Measurements from ENCODE around the gene CSTB. TPM values are rescaled to one million over a fixed set of nuclear protein-coding genes. Genes with fewer than 3 reads are reported as not detected.

Gene CSTB
- polyA plus RNA-seq, 3 donors from 2014 or later = 37.9 to 63.0 (median 52.2) TPM

DNA sequence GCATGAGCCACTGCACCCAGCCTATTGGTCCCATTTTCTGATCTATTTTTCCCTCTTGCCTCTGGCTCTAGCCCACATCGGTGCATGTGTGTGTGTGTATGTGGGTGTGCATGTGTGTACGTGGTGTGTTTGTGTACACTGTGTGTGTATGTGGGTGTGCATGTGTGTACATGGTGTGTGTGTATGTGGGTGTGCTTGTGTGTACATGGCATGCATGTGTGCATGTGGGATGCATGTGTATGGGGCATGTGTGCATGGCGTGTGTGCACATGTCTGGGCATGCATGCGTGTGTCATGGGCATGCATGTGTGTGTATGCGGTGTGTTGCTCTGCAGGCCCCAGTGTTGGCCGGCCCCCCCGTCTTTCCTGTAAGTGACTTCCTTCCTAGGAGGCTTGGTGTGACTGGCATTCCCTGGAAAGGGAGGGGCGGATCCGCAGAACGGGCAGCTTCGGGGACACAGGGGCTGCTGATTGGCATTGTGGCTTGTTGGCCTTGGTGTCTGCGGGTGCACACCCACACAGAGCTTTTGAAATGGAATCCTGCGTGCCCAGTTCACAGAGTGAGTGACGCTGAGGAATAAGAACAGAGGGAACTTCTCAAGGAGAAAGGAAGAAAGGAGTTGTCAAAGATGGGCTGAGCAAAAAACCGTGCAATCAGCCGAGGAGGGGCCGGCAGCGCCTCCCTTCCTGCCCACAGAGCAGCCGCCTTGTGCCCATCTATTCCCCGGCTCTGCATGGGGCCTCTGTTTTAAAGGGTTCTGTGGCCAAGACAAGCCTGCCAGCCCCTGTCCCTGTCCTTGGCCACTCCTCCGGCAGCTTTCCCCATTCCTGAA, 49.2 kb downstream of the CSTB start:
- DNase-seq = no peak
- Mint-ChIP-seq H3K27ac (peak overlapping the region in 5 of 6 donors; percentile 69 to 94 (median 76)), H3K4me1 (peaks cover 48 to 49% of the 10 kb centered on the region in 2 donors), H3K4me3 (peak overlapping the region; percentile 68 to 87 (median 86)), H3K9me3 (no peaks in the 10 kb centered on the region), H3K27me3 (ENCODE audit: low read depth in 3 of 3) (peaks cover 10 to 16% (median 14%) of the 10 kb centered on the region in 3 donors), H3K36me3 (peaks cover 0 to 3% (median 0%) of the 10 kb centered on the region in 3 donors)

Other genes starting within 250 kb of the CSTB start
- gene HSF2BP, start 116.8 kb downstream of the CSTB start, polyA plus RNA-seq = under 1 TPM in 1 of 3 donors, not detected in 2; 0.27 TPM
- gene RRP1B, start 116.7 kb downstream of the CSTB start, polyA plus RNA-seq = 10 to 100 TPM in 2 of 3 donors, 1 to 10 TPM in 1; 4.9 to 31.0 (median 10.2) TPM
- 10 to 100 TPM; 47.1 to 55.2 (median 50.9) TPM for gene PDXK, start 57.2 kb downstream of the CSTB start, polyA plus RNA-seq
- gene RRP1, start 13.3 kb upstream of the CSTB start, polyA plus RNA-seq = 10 to 100 TPM in 2 of 3 donors, 1 to 10 TPM in 1; 6.0 to 16.3 (median 11.6) TPM
- gene AGPAT3, start 88.9 kb upstream of the CSTB start, polyA plus RNA-seq = 10 to 100 TPM in 1 of 3 donors, 1 to 10 TPM in 2; 5.6 to 11.8 (median 9.5) TPM
- gene TRAPPC10, start 236.0 kb upstream of the CSTB start, polyA plus RNA-seq = 10 to 100 TPM; 42.0 to 74.7 (median 43.2) TPM

All from immature natural killer cell (primary cell).